Neural crest cell (in vitro differentiated cells): ENCODE results near the gene MROH9. TPM values are rescaled to one million over a fixed set of nuclear protein-coding genes. Genes with fewer than 3 reads are reported as not detected.

Experiments used
- DNase-seq: peaks from one replicate; pipeline ENCODE4 v3.0.0; 2021; ENCODE audit warnings: low read depth, mixed read lengths, low spot score
- H3K27ac Mint-ChIP-seq: one replicate; pipeline ENCODE4 v1.8.0; 2021; ENCODE audit warnings: mild to moderate bottlenecking, mixed read lengths; ENCODE audit not compliant: unreplicated experiment
- H3K27me3 Mint-ChIP-seq: 2 replicates; pipeline ENCODE4 v1.8.0; 2021; ENCODE audit warnings: low read depth, mild to moderate bottlenecking, mixed read lengths
- H3K36me3 Mint-ChIP-seq: 2 replicates; pipeline ENCODE4 v1.8.0; 2021; ENCODE audit warnings: low read depth, mild to moderate bottlenecking, mixed read lengths
- H3K4me1 Mint-ChIP-seq: 2 replicates; pipeline ENCODE4 v1.8.0; 2021; ENCODE audit warnings: mixed read lengths
- H3K4me3 Mint-ChIP-seq: one replicate; pipeline ENCODE4 v1.8.0; 2021; ENCODE audit warnings: mild to moderate bottlenecking, mixed read lengths
- H3K9me3 Mint-ChIP-seq: 2 replicates; pipeline ENCODE4 v1.8.0; 2021; ENCODE audit warnings: mixed read lengths
- CTCF ChIP-seq: fragments of 200-600 bp; sonication (generic); conservative IDR thresholded peaks from 2 replicates; pipeline ENCODE4 v1.5.0; 2021; ENCODE audit warnings: antibody characterized with exemption, mild to moderate bottlenecking
- total RNA-seq: library from RNA; stranded (reverse); gene quantifications from 2 replicates; pipeline ENCODE4 v1.2.1, GENCODE V29; 2021

MROH9 gene
- total RNA-seq, 1 donor from 2014 or later, result not detected

GRCh38 chr1:170970256-170970655 lies 34.9 kb downstream of the MROH9 start:
- no peak for DNase-seq
- H3K27me3 Mint-ChIP-seq, result peaks cover 2% of the 10 kb centered on the region
- H3K4me1 Mint-ChIP-seq, result no peaks in the 10 kb centered on the region
- no peak overlapping the region for H3K4me3 Mint-ChIP-seq
- no peaks in the 10 kb centered on the region for H3K9me3 Mint-ChIP-seq
- TF ChIP-seq CTCF, result no peak
- H3K36me3 Mint-ChIP-seq, result no peaks in the 10 kb centered on the region
- no peak overlapping the region for H3K27ac Mint-ChIP-seq

- H3K36me3 Mint-ChIP-seq, result peaks cover 8% of the 10 kb centered on the region
- no peaks in the 10 kb centered on the region for H3K27me3 Mint-ChIP-seq
- DNase-seq, result no peak
- TF ChIP-seq CTCF, result no peak
- no peak overlapping the region for H3K4me3 Mint-ChIP-seq
- no peaks in the 10 kb centered on the region for H3K4me1 Mint-ChIP-seq
- H3K27ac Mint-ChIP-seq, result no peak overlapping the region
- H3K9me3 Mint-ChIP-seq, result peaks cover 19% of the 10 kb centered on the region
Measured at GRCh38 chr1:170978371-170978910, 43.1 kb downstream of the MROH9 start.

- Mint-ChIP-seq H3K36me3 (no peaks in the 10 kb centered on the region), H3K27me3 (no peaks in the 10 kb centered on the region), H3K4me1 (no peaks in the 10 kb centered on the region), H3K27ac (no peak overlapping the region), H3K4me3 (no peak overlapping the region), H3K9me3 (peaks cover 2% of the 10 kb centered on the region)
- no peak for TF ChIP-seq CTCF
- no peak for DNase-seq
Measured at GRCh38 chr1:170985406-170985805, 50.1 kb downstream of the MROH9 start.

GRCh38 chr1:170986901-170987300 lies 51.6 kb downstream of the MROH9 start:
- Mint-ChIP-seq H3K27me3 (no peaks in the 10 kb centered on the region), H3K9me3 (no peaks in the 10 kb centered on the region), H3K36me3 (no peaks in the 10 kb centered on the region), H3K4me1 (no peaks in the 10 kb centered on the region), H3K4me3 (no peak overlapping the region), H3K27ac (no peak overlapping the region)
- DNase-seq, result no peak
- no peak for TF ChIP-seq CTCF

GRCh38 chr1:170987424-170987823 lies 52.1 kb downstream of the MROH9 start:
- DNase-seq, result no peak
- H3K9me3 Mint-ChIP-seq, result no peaks in the 10 kb centered on the region
- H3K36me3 Mint-ChIP-seq, result no peaks in the 10 kb centered on the region
- no peaks in the 10 kb centered on the region for H3K27me3 Mint-ChIP-seq
- H3K4me3 Mint-ChIP-seq, result no peak overlapping the region
- no peak for TF ChIP-seq CTCF
- no peak overlapping the region for H3K27ac Mint-ChIP-seq
- no peaks in the 10 kb centered on the region for H3K4me1 Mint-ChIP-seq
